Lung (tissue), 12 donors: Measurements from ENCODE around the gene BAHCC1. TPM values are rescaled to one million over a fixed set of nuclear protein-coding genes. Genes with fewer than 3 reads are reported as not detected.

Source experiments
- ATAC-seq: fragments of 200-7000 bp; cut with Tn5 transposase; one replicate; pipeline ENCODE4 v1.9.1; 2020; ENCODE audit warnings: moderate number of reproducible peaks; ENCODE audit not compliant: insufficient read depth, low FRiP score
- DNase-seq, 3 donors: peaks; one replicate each; pipeline ENCODE4 v3.0.0-alpha.2; 2013 to 2017
- H3K27ac ChIP-seq, 2 donors: one replicate each; pipeline ENCODE4 v1.5.1; 2013; ENCODE audit warnings: mild to moderate bottlenecking in 2 of 2, moderate library complexity in 2 of 2, control low read depth in 1 of 2, inconsistent platforms in 1 of 2, low read depth in 1 of 2, low read length in 1 of 2
- H3K27me3 ChIP-seq, 3 donors: one replicate each; pipeline ENCODE4 v1.5.1; 2013; ENCODE audit warnings: low read length in 2 of 3; ENCODE audit not compliant: control insufficient read depth in 3 of 3, insufficient read depth in 3 of 3
- H3K36me3 ChIP-seq, 4 donors: one replicate each; pipeline ENCODE4 v1.5.1; 2013; ENCODE audit warnings: low read length in 4 of 4, mild to moderate bottlenecking in 1 of 4, moderate library complexity in 1 of 4; ENCODE audit not compliant: control insufficient read depth in 4 of 4, insufficient read depth in 4 of 4
- H3K4me1 ChIP-seq, 5 donors: one replicate each; pipeline ENCODE4 v1.5.1; 2013; ENCODE audit warnings: low read length in 5 of 5, mild to moderate bottlenecking in 2 of 5, moderate library complexity in 1 of 5; ENCODE audit not compliant: control insufficient read depth in 5 of 5, insufficient read depth in 5 of 5
- H3K4me3 ChIP-seq: one replicate; pipeline ENCODE4 v1.5.1; 2013; ENCODE audit warnings: mild to moderate bottlenecking, control low read depth, moderate library complexity
- H3K9ac ChIP-seq, 2 donors: one replicate each; pipeline ENCODE4 v1.5.1; 2013; ENCODE audit warnings: low read length in 2 of 2, control low read depth in 1 of 2; ENCODE audit not compliant: insufficient read depth in 1 of 2
- H3K9me3 ChIP-seq, 4 donors: one replicate each; pipeline ENCODE4 v1.5.1; 2013; ENCODE audit warnings: low read length in 3 of 4, mild to moderate bottlenecking in 1 of 4, moderate library complexity in 1 of 4; ENCODE audit not compliant: control insufficient read depth in 4 of 4, insufficient read depth in 3 of 4
- WGBS, 2 donors: extraction: QIAGEN DNeasy Blood & Tissue Kit; methylation state at CpG; one replicate each; pipeline ENCODE4 v1.1.7; 2013; 5-methylcytosine and 5-hydroxymethylcytosine counted together
- polyA plus RNA-seq, 2 donors: library from polyadenylated mRNA; stranded (reverse); fragments of 200-250 nt; gene quantifications; one replicate each; pipeline ENCODE4 v1.2.1, GENCODE V29; 2013
- total RNA-seq, 2 donors: library from RNA; depleted of rRNA in 1 of 2; stranded (reverse); fragments of >200 nt in 1 of 2; gene quantifications; one replicate each; pipeline ENCODE4 v1.2.1, GENCODE V29; 2014 to 2021
- TF ChIP-seq, protein P1 (sequence below): IDR thresholded peaks from 2 replicates; pipeline ENCODE4 v1.5.1; 2012; ENCODE audit warnings: mild to moderate bottlenecking; ENCODE audit errors: control extremely low read depth, extremely low read depth
- donor health status: control.
- donor health status: control.
- donor health status: Bipolar disorder and iron deficiency.
- donor health status: healthy.
- donor health status: DM: yes; HTN: yes; CAD: no.

The BAHCC1 gene
- total and polyA plus RNA-seq, 4 donors: 7.6 to 24.9 (median 17.5) TPM

- Histone ChIP-seq H3K9me3 (peaks cover 0 to 5% (median 0%) of the 10 kb centered on the region in 4 donors), H3K27me3 (no peaks in the 10 kb centered on the region), H3K4me3 (peak overlapping the region; percentile 90), H3K9ac (peak overlapping the region; percentile 8 to 82), H3K4me1 (peaks cover under 1 to 24% (median 10%) of the 10 kb centered on the region in 5 donors), H3K36me3 (peaks cover 18 to 39% (median 30%) of the 10 kb centered on the region in 4 donors), H3K27ac (peak overlapping the region; percentile 83 to 89)
- DNase-seq (no peak), ATAC-seq (no peak)
- 2 to 3% methylated on average over 48 of the region's 48 CpGs for WGBS, 2 donors
- TF ChIP-seq, protein P1, sequence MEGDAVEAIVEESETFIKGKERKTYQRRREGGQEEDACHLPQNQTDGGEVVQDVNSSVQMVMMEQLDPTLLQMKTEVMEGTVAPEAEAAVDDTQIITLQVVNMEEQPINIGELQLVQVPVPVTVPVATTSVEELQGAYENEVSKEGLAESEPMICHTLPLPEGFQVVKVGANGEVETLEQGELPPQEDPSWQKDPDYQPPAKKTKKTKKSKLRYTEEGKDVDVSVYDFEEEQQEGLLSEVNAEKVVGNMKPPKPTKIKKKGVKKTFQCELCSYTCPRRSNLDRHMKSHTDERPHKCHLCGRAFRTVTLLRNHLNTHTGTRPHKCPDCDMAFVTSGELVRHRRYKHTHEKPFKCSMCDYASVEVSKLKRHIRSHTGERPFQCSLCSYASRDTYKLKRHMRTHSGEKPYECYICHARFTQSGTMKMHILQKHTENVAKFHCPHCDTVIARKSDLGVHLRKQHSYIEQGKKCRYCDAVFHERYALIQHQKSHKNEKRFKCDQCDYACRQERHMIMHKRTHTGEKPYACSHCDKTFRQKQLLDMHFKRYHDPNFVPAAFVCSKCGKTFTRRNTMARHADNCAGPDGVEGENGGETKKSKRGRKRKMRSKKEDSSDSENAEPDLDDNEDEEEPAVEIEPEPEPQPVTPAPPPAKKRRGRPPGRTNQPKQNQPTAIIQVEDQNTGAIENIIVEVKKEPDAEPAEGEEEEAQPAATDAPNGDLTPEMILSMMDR: no peak
Observed at GRCh38 chr17:81510785-81511553, 115.7 kb downstream of the BAHCC1 start.

DNA sequence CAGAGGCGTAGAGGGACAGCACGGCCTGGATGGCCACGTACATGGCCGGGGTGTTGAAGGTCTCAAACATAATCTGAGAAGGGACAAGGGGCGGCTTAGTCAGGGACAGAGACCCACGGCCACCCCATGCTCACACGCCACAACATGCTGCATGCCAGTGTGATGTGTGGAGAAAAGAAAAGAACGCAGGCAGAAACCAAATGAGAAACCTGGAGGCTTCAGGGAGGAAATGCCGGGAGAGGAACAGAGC lies 116.2 kb downstream of the BAHCC1 start:
- H3K9me3 ChIP-seq: peaks cover 0 to 5% (median 0%) of the 10 kb centered on the region in 4 donors
- TF ChIP-seq, protein P1: no peak
- H3K4me1 ChIP-seq: peaks cover 3 to 29% (median 12%) of the 10 kb centered on the region in 5 donors
- H3K27me3 ChIP-seq: no peaks in the 10 kb centered on the region
- WGBS, 2 donors: 1 to 2% methylated on average over 9 of the region's 9 CpGs
- peak overlapping the region; percentile 83 to 89 for H3K27ac ChIP-seq
- H3K4me3 ChIP-seq: peak overlapping the region; percentile 90
- peak overlapping the region; percentile 8 to 82 for H3K9ac ChIP-seq
- ATAC-seq (no peak), DNase-seq (no peak)
- H3K36me3 ChIP-seq: peaks cover 18 to 39% (median 30%) of the 10 kb centered on the region in 4 donors

- peak overlapping the region; percentile 8 to 82 for H3K9ac ChIP-seq
- H3K4me1 ChIP-seq: peaks cover 3 to 33% (median 12%) of the 10 kb centered on the region in 5 donors
- H3K4me3 ChIP-seq: peak overlapping the region; percentile 90
- no peak for ATAC-seq
- peaks cover 0 to 5% (median 0%) of the 10 kb centered on the region in 4 donors for H3K9me3 ChIP-seq
- peak overlapping the region; percentile 83 to 89 for H3K27ac ChIP-seq
- H3K27me3 ChIP-seq: no peaks in the 10 kb centered on the region
- no peak for DNase-seq
- peaks cover 18 to 39% (median 30%) of the 10 kb centered on the region in 4 donors for H3K36me3 ChIP-seq
- TF ChIP-seq, protein P1: no peak
- WGBS, 2 donors: 0 to 1% methylated on average over 58 to 62 of the region's 62 CpGs
Observed at GRCh38 chr17:81511804-81512561, 116.7 kb downstream of the BAHCC1 start.
